ENCODE results near the gene NOP16.
A peak's percentile ranks its signal among the peaks of the same experiment; 100 is the strongest.

The NOP16 gene

GRCh38 chr5:176384366-176384930, 4.0 kb downstream of the NOP16 start:
- DNase-seq, result no peak

- DNase-seq, result no peak
Observed at GRCh38 chr5:176383961-176384360, 4.4 kb downstream of the NOP16 start.

GRCh38 chr5:176383248-176383905, 5.0 kb downstream of the NOP16 start:
- no peak for DNase-seq

GRCh38 chr5:176382721-176383120, 5.7 kb downstream of the NOP16 start:
- DNase-seq, result no peak

GRCh38 chr5:176381979-176382378, 6.4 kb downstream of the NOP16 start:
- no peak for DNase-seq

GRCh38 chr5:176381423-176381822, 7.0 kb downstream of the NOP16 start:
- no peak for DNase-seq

- DNase-seq, result no peak
Observed at GRCh38 chr5:176379881-176380280, 8.5 kb downstream of the NOP16 start.

GRCh38 chr5:176373100-176373818, 15.1 kb downstream of the NOP16 start:
- DNase-seq, result no peak

DNA sequence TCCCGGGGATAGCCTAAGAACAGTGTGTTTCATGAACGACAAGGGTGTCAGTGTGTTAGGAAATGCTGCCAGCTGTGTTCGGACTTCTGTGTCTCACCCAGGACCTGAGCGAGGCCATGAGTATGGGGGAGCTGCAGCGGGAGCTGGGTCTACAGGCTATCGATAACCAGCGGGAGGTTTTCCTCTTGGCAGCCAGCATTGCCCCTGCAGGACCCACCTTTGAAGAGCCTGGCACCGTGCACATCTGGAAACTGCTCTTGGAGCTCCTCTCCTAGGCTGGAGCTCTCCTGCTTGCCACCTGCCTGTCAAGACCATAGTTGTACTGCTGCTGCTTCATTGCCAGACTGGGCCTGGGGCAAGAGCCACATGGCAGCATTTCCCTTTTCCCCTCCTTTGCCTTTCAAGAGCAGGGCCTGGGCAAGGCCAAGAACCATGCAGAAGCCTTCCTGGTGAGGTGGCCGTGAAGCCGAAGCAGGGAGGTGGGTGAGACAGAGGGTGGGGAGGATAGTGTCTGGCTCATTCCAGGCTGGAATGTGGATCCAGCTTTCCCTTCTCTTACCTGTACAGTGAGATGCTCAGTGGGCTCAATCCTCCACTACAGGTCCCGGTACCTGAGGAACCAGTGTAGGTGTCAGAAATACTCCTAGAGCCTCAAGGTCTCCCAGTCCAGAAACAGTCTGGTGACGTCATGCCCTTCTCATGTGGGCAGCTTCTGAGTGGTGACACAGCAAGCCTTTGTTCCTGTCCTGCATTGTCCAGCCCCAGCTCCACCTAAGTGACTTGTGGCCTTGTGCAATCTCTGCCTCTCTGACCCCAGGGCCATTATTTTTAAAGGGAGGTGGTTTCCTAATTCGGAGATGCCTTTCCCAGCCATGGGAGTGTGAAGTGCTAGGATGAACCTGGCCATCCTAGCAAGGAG, 16.5 kb downstream of the NOP16 start:
- no peak for DNase-seq

DNA sequence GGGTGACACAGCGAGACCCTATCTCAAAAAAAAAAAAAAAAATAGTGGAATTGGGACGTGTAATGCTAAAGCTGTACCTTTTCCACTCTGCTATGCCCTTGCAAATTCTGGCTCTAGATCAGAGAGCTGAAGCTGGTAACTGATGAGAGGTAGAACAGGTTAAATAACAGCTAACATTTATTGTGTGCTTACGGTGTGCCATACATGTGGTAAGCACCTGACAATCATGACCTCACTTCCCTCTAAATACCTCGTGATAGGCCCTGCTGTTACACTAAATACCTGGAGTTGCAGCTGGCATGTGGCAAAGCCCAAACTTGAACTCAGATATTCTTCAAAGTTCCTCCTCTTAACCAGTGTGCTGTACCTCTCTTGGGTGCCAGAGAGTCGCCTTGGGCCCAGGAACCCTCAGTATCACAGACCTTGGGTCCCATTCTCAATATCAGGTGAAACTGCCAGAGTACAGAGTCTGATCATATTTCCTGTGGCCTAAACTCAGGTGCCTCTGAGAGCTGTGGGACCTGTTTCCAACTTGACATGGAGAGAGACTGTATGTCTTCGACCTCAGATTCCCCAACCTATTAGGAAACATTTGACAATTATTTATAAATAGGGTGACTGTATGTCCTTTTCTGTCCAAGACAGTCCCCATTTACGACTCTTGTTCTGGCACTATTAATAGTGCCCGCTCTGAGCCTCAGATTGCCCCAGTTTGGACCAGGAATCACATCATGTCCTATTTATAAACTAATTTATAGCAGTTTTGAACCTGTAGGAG, 18.3 kb downstream of the NOP16 start:
- no peak for DNase-seq

DNA sequence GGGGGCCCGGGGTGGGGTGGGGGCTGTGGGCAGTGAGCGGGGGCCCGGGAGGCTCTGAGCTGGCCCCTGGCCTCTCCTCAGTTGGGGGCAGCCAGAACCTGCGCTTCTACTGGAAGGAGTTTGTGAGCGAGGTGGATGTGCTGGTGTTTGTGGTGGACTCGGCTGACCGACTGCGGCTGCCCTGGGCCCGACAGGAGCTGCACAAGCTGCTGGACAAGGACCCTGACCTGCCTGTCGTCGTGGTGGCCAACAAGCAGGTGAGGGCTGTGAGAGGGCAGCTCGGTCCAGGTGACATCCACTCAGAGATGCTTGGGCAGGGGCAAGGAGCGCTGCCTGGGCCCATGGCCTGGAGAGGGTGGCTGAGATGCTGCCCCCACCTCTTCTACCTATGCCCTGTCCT, 19.7 kb downstream of the NOP16 start:
- no peak for DNase-seq

GRCh38 chr5:176366232-176366894, 22.0 kb downstream of the NOP16 start:
- no peak for DNase-seq

DNA sequence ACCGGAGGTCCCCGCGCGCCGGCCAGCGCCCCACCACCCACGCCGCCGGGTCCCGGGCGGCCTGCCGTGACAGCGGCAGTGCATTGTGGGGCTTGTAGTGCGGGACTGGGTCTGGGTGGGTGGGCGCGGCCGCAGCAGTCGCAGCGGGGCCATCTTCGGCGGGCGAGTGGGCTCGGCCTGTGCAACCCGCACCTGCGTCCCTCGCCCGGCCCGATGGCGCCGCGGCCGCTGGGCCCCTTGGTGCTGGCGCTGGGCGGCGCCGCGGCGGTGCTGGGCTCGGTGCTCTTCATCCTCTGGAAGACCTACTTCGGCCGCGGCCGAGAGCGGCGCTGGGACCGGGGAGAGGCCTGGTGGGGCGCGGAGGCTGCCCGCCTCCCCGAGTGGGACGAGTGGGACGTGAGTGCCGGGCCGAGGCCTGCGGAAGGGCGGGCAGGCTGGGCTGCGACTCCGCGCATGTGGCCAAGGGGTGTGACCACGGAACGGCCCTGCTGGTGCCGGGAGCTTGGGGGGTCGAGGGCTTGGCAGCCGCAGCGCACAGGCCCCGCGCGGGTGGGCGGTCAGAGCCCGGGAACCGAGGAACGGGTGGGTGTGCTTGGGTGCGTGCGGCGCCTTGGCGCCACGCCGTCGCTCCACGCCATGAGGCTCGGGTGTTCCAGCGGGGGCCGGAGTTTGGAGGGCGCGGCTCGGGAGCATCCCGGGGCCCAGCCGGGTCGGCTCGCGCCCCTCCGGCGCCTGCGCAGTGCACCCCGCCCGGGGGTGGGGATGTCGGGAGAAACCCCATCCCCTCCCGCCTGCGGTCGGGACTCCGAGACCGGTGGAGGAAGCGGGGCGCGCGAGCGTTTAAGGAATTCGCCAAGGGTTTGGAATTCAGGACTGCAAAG, 22.8 kb downstream of the NOP16 start, which contains the start of gene ARL10:
Gene ARL10, plus strand, starts transcription at position 137 of the 881 bp plus-strand sequence. Its CDS starts 77 bp downstream, at position 214.
- peak; percentile 40 for DNase-seq

DNA sequence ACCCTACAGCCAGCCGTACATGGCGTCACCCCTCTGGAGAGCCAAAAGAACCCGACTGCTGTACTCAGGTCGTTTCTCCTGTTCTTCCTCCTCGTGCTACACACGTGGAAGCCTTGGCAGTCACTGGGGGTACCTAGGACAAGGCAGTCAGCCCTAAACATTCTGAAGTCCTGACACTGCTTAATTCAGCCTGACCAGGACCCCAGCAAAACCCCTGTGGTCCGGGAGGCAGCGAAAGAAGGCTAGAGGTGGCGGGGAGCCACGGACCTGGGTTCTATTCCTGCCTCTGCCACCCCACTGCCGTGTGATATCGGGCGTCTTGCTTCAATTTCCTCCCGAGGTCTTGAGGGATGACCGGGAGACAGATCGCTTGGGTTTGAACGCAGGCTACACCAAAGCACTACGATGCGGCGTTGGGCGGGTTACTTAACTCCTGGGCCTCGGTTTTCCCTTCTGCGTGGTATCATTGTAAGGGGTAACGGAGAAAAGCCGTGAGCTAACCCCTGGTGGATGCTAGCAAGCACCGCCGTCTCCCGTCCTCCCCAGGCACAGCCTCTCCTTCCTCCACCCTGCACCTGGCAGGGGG, 23.5 kb downstream of the NOP16 start:
- DNase-seq, result no peak

GRCh38 chr5:176362233-176362490, 26.2 kb downstream of the NOP16 start:
- DNase-seq, result no peak

DNA sequence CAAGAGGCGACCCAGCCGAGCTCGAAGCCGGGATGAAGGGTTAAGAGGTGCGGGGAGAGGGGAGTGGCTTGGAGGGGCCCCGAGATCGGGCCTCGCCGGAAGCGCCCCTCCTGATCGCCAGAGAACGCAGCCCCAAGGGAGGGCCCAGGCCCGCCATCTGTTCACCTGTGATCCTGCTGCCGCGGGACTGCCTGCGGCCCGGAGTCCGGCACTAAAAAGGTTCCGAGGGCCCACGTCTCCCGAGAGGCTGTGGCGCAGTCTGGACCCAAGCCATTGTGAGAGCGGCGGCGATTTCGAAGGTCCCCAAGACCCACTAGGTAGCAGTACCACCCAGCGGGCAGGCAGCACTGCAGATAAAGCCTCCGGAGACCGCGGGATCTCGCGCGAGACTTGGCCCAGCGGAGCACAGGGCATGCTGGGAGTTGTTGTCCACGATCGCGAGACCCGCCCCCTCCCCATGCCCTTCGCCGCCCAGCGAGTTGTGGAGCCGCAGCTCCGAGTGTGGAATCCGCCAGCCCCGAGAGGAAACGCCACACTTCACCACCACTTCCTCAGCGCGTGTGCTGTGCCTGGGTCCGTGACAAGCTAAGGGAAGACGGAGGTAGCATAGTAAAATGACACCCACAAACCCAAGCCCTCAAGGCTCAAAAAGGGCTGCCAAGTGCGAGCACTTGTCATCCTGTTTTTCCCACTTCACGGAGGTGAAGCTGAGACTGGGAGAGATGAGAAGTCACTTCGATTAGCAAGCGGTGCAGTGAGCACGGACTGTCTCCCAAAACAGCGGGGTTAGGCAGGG, 26.8 kb downstream of the NOP16 start, which contains the start of gene KIAA1191:
Gene KIAA1191, minus strand, starts transcription at position 328 of the 796 bp plus-strand sequence. CDS start 2,256 bp downstream, outside the sequence.
- DNase-seq, result peak; percentile 93

DNA sequence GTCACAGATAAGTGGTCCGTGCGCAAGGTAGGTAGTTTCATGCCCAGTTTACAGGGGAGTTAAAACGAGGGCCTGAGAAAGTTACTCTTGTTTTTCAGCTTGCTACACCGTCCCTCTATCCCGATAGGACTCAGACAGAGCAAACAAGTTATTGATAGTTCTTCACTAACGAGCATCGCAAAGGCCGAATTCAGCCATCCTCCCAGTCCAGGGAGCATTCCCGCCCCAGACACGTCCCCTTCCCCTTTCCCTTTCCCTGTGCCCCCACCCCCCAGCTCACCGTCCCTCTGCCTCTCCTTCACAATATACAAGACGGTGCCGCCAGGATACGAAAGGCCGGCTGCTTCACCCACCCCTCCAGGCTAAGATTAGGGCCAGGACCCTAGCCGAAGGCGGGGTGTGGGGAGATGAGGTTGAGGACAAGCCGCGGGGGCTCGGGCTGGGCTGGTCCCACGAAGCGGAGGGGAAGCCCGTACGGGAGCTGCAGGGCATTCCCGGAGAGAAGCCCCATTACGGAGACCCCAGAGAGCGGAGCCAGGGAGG, 27.4 kb downstream of the NOP16 start:
- DNase-seq, result no peak

- DNase-seq, result no peak
Observed at GRCh38 chr5:176359658-176360057, 28.7 kb downstream of the NOP16 start.

DNA sequence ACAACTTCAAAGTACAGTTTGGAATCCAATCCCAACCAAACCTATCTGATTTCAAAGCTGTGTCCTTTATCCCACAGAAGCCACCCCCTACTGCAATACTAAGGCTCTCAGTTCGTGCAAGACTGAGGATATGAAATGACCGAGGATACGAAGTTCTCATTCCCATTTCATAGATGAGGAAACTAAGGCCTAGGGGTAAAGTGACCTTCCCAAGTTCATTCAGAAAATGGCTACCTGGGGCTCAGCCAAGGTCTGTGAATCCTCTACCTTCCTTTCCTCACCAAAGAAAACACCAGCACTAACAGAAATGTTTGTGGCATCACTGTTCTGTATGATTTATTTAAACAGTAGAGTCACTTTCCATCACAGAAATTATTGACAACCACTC, 32.2 kb downstream of the NOP16 start:
- no peak for DNase-seq
